Measurements from ENCODE around the gene OTUD5.
A peak's percentile ranks its signal among the peaks of the same experiment; 100 is the strongest.

Gene OTUD5

DNA sequence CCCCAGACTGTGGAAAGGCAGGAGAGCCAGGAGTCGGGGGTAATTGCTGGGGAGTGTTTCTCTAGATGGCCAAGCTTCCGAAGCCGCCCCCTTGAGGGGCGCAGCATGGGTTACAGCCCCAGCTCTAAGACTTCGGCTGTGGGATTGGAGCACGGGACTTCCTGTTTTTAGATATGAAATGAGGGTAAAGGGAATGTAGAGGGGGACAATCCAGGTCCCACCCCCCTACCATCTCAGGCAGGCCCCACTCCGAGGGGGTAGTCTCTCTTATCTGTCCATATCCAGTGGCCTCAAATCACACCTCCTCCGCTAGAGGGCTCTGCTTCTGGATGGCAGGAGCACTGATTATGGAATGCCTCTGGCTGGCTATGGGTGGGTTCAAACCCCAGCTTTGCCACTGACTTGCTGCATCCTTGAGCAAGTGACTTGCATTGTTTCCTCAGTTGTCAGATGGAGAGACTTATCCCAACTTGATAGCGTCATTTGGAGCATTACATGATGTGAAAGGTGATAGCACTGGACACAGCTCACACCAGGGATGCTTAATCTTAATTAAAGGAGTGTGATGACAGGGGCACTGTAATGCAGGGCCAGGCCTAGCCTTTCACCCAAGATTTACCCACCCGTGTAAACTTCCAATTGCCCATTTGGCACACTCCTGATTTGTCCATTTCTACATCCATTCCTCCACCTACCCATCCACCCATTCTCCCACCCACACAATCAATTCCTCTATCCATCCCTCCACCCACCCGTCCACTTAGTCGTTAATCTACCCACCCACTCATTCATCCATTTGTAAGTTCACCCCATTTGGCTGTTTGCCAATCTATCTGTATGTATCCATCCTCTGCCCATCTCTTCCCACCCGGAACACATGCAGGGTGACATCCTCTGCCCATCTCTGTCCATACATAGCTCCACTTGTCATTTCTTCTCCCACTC is 15.1 kb upstream of the OTUD5 start:
- peak; percentile 32 for DNase-seq (ENCODE audit: low spot score)

DNA sequence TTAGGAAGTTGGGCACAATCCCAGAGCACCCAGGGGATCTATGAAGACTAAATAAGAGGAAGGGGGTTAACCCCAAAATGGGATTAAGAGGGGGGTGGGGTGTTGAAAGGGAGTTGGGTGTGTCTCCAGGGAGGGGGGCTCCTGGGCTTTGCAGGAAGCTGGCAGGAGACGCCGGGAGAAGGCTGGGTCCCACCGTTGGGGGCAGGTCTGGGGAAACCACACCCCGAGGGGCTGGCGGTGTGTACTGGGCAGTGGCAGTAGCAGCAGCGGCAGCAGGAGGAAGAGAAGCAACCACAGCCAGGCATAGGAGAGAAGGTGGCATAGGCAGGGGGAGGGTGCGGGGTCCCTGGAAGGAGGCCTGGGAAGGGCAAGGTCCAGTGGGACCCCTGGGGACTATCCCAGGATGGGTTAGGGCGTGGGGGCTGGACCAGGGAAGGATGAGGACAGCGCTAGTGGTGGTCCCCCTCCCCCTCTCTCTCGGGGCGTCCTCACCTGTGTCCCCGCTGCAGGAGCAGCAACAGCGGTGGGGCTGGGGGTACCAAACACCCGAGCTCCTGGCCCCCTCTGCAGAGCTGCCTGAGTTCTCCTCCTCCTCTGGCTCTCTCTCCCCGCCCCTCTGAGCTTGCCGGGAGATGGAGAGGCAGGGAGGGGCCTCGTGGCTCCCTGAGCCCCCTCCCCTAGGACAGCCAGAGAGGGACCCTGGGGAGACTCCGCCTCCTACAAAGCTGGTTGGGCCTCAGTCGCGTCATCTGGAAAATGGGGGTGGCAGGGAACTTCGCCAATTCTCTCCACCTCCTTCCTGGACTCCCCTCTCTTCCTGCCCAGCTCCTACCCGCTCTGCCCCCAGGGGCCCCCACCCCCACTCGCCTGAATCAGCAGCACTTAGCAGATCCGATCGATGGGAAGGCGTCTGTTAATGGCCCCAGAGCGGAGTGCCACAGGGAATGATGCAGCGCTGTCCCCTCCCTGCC is 14.1 kb upstream of the OTUD5 start, which contains the start of gene KCND1:
Gene KCND1, minus strand, starts transcription at position 596 of the 971 bp plus-strand sequence. CDS start 1,573 bp downstream, outside the sequence.
- no peak for DNase-seq (ENCODE audit: low spot score)

DNA sequence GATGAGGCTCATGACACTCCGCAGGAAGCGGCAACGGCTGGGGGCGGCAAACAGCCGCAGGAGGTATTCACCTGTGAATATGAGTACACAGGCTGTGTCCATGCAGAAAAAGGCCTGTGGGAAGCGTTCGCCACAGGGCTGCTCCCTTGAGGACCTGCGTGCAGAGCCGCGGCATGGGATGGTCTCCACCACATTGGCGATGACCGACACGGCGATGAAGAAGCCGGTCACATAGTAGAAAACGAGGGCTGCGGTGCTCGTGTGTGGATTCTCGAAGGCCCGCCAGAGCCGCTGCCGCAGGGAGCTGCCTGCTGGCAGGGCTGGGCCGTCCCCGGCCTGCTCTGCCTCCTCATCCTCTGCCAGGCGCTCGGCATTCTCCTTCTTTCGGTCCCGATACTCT is 12.1 kb upstream of the OTUD5 start:
- no peak for DNase-seq (ENCODE audit: low spot score)

DNA sequence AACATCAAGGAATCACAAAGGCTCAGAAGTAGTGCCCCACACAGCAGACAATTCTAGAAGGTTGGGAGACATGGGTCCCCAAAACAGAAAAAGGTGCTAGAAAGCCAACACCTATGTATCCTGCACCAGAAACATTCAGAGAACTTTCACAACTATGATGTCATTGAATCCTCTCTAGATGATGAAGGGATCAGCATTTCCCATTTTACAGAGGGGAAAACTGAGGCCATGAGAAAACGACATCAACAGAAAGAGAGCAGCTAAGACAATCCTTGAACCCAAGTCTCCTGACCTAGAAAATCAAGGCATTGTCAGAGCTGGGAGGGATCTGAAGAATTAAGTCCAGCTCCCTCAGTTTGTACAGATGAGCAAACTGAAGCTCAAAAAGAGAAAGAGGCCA is 11.0 kb upstream of the OTUD5 start:
- no peak for DNase-seq (ENCODE audit: low spot score)

- DNase-seq (ENCODE audit: low spot score): no peak
Observed at GRCh38 chrX:48966796-48967579, 9.6 kb upstream of the OTUD5 start.

DNA sequence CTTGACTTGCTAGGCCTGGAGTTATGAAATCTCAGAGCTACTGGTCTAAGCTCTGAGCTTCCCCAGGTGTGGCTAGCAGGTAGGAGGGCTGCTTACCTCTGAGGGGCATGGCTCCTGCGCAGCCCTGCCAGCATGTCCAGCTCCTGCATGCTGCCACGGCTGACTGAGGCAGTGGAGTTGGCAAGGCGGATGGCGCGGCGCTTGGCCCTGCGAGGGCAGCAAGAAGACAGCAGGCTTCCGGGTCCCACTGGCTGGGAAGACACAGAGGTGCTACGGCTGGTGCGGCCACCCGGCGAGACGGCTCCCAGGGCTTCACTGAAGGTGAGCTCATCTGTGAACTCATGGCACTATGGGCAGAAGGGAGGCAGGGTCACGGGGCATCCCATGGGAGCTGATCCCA is 8.6 kb upstream of the OTUD5 start:
- no peak for DNase-seq (ENCODE audit: low spot score)

- no peak for DNase-seq (ENCODE audit: low spot score)
Observed at GRCh38 chrX:48961585-48962091, 4.2 kb upstream of the OTUD5 start.

GRCh38 chrX:48960291-48960690 is 2.9 kb upstream of the OTUD5 start:
- no peak for DNase-seq (ENCODE audit: low spot score)

DNA sequence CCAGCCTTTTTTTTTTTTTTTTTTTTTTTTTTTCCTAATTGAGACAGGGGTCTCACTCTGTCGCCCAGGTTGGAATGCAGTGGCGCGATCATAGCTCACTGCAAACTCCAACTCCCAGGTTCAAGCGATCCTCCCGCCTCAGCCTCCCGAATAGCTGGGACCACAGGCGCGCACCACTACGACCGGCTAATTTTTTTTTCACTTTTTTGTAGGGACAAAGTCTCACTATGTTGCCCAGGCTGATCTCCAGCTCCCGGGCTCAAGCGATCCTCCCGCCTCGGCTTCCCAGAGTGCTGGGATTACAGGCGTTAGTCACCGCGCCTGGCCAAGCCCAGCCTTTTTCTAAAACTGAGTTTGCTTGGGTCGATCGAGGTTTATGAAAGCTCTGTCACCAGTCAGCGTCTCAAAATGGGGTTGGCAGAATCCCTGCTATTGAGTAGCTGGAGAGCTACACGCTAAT is 1.3 kb upstream of the OTUD5 start:
- DNase-seq (ENCODE audit: low spot score): no peak

GRCh38 chrX:48957827-48958634 is 624 bp upstream of the OTUD5 start:
- peak; percentile 95 for DNase-seq (ENCODE audit: low spot score)

DNA sequence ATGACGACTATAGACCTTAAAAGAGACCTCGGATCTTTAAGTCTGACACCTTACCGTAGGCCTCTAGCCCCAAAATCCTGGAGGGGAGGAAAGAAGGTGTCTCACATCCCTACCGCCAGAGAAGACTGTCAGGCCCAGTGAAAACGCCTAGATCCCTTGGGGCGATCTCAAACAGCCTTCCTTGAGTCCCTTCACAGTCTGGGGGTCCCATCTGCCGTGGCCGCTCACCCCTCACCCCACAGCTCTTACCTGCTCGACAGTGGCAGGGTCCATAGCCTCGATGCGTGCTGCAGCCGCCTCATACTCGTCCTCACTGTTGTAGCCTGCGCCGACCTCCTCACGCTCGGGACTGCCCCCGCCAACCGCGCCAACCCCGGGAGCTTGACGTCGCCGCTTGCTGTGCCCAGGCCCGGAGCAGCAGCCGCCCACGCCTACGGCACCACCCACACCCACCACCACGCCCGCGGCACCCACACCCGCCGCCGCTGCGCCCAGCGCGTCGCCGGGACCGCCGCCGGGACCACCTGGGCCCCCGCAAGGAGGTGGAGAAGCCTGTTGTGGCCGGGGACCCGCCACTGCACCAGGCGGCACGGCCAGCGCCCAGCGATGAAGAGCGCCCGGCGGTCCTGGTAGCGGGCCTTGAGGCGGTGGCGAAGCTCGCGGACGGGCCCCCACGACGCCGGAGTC is 536 bp downstream of the OTUD5 start:
- DNase-seq (ENCODE audit: low spot score): peak; percentile 31

DNA sequence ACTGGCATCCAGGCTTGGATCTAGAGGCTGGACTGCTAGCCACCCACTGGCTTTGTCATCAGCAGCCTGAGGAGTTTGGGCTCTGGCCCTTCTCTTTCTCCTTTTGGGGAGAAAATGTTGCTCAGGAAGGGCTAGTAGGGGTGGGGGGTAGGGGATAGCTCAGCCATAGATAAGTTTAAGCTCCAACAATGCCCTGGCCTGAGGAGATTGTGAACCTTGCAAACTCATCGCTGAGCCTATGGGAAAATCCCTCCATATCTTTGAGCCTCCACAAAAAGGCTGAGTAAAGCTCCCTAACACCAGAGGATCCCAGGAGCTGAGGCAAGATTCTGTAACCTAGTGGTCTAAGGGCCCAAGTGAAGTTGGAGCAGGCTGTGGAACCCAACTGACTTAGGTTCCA is 8.8 kb downstream of the OTUD5 start:
- no peak for DNase-seq (ENCODE audit: low spot score)

DNA sequence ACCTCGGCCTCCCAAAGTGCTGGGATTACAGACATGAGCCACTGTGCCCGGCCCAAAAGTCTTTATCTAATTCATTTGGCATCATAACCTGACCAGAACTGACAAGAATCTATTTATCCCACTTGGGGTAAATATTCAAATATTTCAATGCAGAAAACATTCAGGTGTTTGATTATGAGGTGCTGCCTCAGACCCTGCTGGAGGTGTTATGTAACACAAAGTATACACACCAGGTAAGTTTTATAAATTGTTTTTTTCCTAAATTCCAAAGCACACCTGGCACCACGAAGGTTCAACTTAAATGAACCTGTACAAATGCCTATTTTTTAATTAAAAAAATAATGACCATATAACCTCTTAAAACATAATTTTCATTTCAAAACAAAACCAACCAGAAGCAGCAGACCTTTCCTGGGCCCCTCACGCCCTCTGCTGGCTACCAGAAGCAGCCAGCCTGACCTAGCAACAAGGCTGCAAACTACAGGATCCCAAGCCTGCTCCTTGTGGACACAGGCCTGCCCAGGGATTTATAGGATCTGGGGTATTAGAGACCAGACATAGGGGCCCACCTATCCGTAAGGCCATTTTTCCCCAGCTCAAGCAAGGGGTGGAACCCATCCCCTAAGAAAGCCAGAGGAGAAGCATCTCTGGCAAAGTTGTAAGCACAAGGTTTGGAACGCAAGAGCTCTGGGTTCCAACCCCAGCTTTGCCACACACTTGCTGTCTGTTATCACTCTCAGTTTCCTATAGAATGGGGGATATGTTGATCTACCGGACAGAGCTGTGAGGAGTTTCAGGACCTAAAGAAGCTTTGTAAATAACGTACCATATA is 11.7 kb downstream of the OTUD5 start:
- DNase-seq (ENCODE audit: low spot score): peak; percentile 51

- DNase-seq (ENCODE audit: low spot score): no peak
Observed at GRCh38 chrX:48942895-48943294, 14.5 kb downstream of the OTUD5 start.

- DNase-seq (ENCODE audit: low spot score): no peak
Observed at GRCh38 chrX:48940404-48940955, 16.9 kb downstream of the OTUD5 start.

DNA sequence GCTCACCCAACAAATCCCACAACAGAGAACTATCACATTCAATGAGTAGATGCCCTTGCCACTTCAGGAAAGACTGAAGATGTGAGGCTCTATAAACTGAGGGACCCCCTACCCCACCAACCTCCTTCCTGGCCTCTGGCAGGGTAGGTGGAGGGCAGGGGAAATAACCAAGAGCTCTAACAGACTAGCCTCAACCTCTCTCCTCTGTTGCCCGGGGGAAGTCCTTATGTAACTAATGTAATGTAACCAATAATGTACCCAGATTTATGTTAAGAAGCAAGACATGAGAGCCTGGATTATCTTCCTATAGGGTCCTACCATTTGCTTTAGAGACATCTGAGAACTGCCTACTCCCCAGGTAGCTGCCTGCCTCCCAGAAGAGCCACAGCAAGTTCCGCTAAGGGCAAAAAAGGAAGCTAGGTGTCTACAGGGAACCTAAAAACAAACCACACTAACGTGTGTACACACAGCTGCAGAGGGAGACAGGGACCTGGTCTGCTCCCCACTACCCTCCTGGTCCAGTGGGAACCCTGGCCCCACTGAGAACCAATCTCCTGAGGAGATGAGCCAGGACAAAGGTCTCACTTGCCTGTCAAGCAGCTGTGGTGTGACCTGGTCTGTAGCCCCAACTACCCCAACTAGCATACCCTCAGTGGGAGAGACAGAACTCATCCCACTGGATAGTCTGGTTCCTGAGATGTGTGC is 17.7 kb downstream of the OTUD5 start:
- peak; percentile 39 for DNase-seq (ENCODE audit: low spot score)

- DNase-seq (ENCODE audit: low spot score): peak; percentile 78
Observed at GRCh38 chrX:48938721-48939425, 18.5 kb downstream of the OTUD5 start.

Measured in CD4-positive, alpha-beta T cell treated with Interleukin-15 for 4 hours (primary cell).